ENCODE data around the gene CCDC85C. TPM values are rescaled to one million over a fixed set of nuclear protein-coding genes. Genes with fewer than 3 reads are reported as not detected.

CCDC85C gene
- total and polyA plus RNA-seq, 2 of the 4 experiments (the other 2 are of a cell fraction), result 16.0 to 19.0 TPM

- Histone ChIP-seq H3K36me3 (ENCODE audit: control insufficient read depth, insufficient read depth, low read length) (peaks cover 30% of the 10 kb centered on the region), H4K8ac (ENCODE audit: low read depth in 2 of 2, low read length in 2 of 2) (no peak overlapping the region), H4K20me1 (ENCODE audit: insufficient read depth, low read length) (peaks cover 45% of the 10 kb centered on the region), H3K14ac (replicated peaks; ENCODE audit: low read depth, low read length) (no peak overlapping the region), H3K4me2 (ENCODE audit: low read depth, low read length) (no peak overlapping the region), H2BK5ac (ENCODE audit: low read depth, low read length, poor library complexity, severe bottlenecking) (no peak overlapping the region), H3K18ac (ENCODE audit: low read depth, low read length) (no peak overlapping the region), H3K4me1 (ENCODE audit: control insufficient read depth, insufficient read depth, low read length) (peaks cover 15% of the 10 kb centered on the region), H2BK15ac (ENCODE audit: low read depth, low read length) (no peak overlapping the region), H3K27ac (ENCODE audit: insufficient read depth, low read length) (no peak overlapping the region), H2BK20ac (ENCODE audit: low read depth, low read length) (no peak overlapping the region), H3K27me3 (ENCODE audit: control insufficient read depth, insufficient read depth, low read length) (no peaks in the 10 kb centered on the region), H3K9me3 (ENCODE audit: control insufficient read depth, insufficient read depth, low read length) (no peaks in the 10 kb centered on the region), H4K91ac (ENCODE audit: insufficient read depth, low read depth, low read length) (no peak overlapping the region), H3K79me1 (ENCODE audit: low read depth in 1 of 2, low read length in 2 of 2) (peaks cover 8 to 57% of the 10 kb centered on the region in 2 experiments), H3K23ac (ENCODE audit: low read depth, low read length) (no peak overlapping the region), H2BK120ac (ENCODE audit: low read depth, low read length) (no peak overlapping the region), H3K4me3 (ENCODE audit: insufficient read depth, low read depth, low read length) (no peak overlapping the region), H3K4ac (ENCODE audit: low read depth, low read length) (no peak overlapping the region), H2AK5ac (ENCODE audit: low read depth, low read length) (no peak overlapping the region; the same call in 1 of the 2 replicates), H4K5ac (ENCODE audit: low read depth, low read length) (no peak overlapping the region), H3K9me1 (ENCODE audit: insufficient read depth, low read length) (no peaks in the 10 kb centered on the region), H2AFZ (replicated peaks; ENCODE audit: low read length, poor library complexity) (no peak overlapping the region), H2AK9ac (replicated peaks; ENCODE audit: low read depth, low read length, poor library complexity) (no peak overlapping the region), H3K56ac (ENCODE audit: extremely low read depth, insufficient read depth, low read length) (no peak overlapping the region), H3K9ac (ENCODE audit: low read depth, low read length) (no peak overlapping the region)
- ATAC-seq (ENCODE audit: low read depth) (no peak), DNase-seq (no peak)
- in situ Hi-C loops (cut with MboI; ENCODE audit: low sequenced_read_pairs) (loop anchor here (5.0 kb wide), 1 partner anchor 368 kb away; no protein-coding TSS in a partner anchor), intact Hi-C loops (cut with micrococcal nuclease) (no loop called here), dilution Hi-C loops (cut with HindIII; ENCODE audit: low sequenced_read_pairs, unreplicated experiment) (no loop called here)
- BruUV-seq (replicated peaks), result no TSS peak
- ChIA-PET CTCF (no interaction called here), POLR2A (ENCODE audit: unreplicated experiment) (no interaction called here)
- whole genome bisulfite sequencing, 2 experiments (ENCODE audit: extremely low coverage in 2 of 2, insufficient read length in 1 of 2), result 89% methylated on average over 12 of the region's 13 CpGs; no CpG with 5 or more reads in 1 of the 2 experiments
- TF ChIP-seq RFX5 (IDR thresholded peaks at IDR 0.05; ENCODE audit: low read depth, low read length) (no peak), FOS (IDR thresholded peaks at IDR 0.05; ENCODE audit: low read depth, low read length) (no peak), NFE2L2 (IDR thresholded peaks at IDR 0.05; ENCODE audit: low read depth, low read length) (no peak), CEBPB (IDR thresholded peaks at IDR 0.05; ENCODE audit: low read depth, low read length) (no peak)
Observed at GRCh38 chr14:99513946-99514551, 90.0 kb downstream of the CCDC85C start.
